ENCODE measurements around the gene SUPT16H. TPM values are rescaled to one million over a fixed set of nuclear protein-coding genes. Genes with fewer than 3 reads are reported as not detected.
A peak's percentile ranks its signal among the peaks of the same experiment; 100 is the strongest.

SUPT16H gene
- total and polyA plus RNA-seq, 2 of the 13 experiments (the other 11 are each of a cell fraction or from before 2014, with no cell fraction given): 77.5 to 230 TPM

DNA sequence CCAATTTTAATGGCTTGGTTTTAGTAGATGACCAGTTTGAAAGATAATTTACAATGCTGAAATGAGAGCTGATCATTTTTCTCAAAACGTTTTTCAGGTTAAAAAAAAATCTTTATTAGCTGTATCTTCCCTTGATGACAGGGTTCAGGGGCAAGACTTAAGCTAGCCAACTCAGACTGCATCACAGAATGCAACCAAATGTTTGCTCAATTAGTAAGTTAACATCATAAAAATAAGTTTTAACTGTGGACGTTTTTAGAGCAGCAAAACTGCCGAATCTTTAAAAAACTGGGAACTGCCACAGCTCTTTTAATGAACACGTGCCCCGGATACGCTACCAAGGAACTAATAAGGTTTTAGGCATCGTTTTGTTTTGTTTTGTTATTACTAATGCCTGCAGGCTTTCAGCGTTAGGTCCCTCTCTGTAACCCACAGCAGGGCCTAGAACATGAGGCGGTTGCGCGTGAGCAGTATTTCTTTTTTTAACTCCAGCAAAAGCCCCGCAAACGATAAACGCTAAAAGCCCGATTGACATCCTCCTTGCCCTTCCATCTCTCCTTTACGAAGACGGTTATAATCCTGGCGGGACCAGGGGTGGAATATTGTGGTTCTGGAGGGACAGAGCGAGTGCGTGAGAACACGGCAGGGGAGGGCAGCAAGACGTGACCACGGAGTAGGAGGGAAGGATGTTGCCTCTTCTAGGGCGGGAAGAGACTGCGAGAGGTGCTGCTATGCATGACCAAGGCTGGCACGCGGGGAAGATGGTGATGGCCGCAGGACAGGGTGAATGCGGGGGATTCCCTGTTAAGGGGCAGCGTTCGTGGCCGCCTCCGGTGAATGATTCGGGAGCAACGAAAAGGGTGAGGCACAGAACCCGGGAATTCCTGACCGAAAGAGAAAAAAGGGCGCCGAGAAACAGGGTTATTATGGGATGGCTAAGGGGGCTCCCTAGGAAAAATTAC lies 652 bp downstream of the SUPT16H start (continued):
- peak; percentile 53 for TF ChIP-seq ZNF768 (CRISPR knock-in tag; IDR thresholded peaks at IDR 0.05)
- no peak; the same call in 1 of the 2 replicates for TF ChIP-seq ARID2 (CRISPR knock-in tag; IDR thresholded peaks at IDR 0.05; ENCODE audit: borderline replicate concordance)
- TF ChIP-seq, protein P1, sequence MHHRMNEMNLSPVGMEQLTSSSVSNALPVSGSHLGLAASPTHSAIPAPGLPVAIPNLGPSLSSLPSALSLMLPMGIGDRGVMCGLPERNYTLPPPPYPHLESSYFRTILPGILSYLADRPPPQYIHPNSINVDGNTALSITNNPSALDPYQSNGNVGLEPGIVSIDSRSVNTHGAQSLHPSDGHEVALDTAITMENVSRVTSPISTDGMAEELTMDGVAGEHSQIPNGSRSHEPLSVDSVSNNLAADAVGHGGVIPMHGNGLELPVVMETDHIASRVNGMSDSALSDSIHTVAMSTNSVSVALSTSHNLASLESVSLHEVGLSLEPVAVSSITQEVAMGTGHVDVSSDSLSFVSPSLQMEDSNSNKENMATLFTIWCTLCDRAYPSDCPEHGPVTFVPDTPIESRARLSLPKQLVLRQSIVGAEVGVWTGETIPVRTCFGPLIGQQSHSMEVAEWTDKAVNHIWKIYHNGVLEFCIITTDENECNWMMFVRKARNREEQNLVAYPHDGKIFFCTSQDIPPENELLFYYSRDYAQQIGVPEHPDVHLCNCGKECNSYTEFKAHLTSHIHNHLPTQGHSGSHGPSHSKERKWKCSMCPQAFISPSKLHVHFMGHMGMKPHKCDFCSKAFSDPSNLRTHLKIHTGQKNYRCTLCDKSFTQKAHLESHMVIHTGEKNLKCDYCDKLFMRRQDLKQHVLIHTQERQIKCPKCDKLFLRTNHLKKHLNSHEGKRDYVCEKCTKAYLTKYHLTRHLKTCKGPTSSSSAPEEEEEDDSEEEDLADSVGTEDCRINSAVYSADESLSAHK (CRISPR knock-in tag; IDR thresholded peaks at IDR 0.05; ENCODE audit: borderline replicate concordance): no peak
- TF ChIP-seq CC2D1A (CRISPR knock-in tag; IDR thresholded peaks at IDR 0.05): no peak
- TF ChIP-seq HNRNPL (IDR thresholded peaks at IDR 0.05; ENCODE audit: low read depth, low read length): 0 out of 2 replicates have a peak, but pooled peaks have one; percentile 34
- TF ChIP-seq POGZ (CRISPR knock-in tag; IDR thresholded peaks at IDR 0.05): peak; percentile 12; the same call in 1 of the 2 replicates
- TF ChIP-seq NPAS2 (CRISPR knock-in tag; IDR thresholded peaks at IDR 0.05; ENCODE audit: borderline replicate concordance): no peak
- no peak for TF ChIP-seq CEBPG (CRISPR knock-in tag; IDR thresholded peaks at IDR 0.05)
- TF ChIP-seq ZBTB1 (CRISPR knock-in tag; IDR thresholded peaks at IDR 0.05; ENCODE audit: borderline replicate concordance): no peak
- TF ChIP-seq ZEB1 (IDR thresholded peaks at IDR 0.05; ENCODE audit: insufficient replicate concordance, low read depth): no peak
- TF ChIP-seq ZFP62 (CRISPR knock-in tag; IDR thresholded peaks at IDR 0.05): no peak
- TF ChIP-seq, protein P2, sequence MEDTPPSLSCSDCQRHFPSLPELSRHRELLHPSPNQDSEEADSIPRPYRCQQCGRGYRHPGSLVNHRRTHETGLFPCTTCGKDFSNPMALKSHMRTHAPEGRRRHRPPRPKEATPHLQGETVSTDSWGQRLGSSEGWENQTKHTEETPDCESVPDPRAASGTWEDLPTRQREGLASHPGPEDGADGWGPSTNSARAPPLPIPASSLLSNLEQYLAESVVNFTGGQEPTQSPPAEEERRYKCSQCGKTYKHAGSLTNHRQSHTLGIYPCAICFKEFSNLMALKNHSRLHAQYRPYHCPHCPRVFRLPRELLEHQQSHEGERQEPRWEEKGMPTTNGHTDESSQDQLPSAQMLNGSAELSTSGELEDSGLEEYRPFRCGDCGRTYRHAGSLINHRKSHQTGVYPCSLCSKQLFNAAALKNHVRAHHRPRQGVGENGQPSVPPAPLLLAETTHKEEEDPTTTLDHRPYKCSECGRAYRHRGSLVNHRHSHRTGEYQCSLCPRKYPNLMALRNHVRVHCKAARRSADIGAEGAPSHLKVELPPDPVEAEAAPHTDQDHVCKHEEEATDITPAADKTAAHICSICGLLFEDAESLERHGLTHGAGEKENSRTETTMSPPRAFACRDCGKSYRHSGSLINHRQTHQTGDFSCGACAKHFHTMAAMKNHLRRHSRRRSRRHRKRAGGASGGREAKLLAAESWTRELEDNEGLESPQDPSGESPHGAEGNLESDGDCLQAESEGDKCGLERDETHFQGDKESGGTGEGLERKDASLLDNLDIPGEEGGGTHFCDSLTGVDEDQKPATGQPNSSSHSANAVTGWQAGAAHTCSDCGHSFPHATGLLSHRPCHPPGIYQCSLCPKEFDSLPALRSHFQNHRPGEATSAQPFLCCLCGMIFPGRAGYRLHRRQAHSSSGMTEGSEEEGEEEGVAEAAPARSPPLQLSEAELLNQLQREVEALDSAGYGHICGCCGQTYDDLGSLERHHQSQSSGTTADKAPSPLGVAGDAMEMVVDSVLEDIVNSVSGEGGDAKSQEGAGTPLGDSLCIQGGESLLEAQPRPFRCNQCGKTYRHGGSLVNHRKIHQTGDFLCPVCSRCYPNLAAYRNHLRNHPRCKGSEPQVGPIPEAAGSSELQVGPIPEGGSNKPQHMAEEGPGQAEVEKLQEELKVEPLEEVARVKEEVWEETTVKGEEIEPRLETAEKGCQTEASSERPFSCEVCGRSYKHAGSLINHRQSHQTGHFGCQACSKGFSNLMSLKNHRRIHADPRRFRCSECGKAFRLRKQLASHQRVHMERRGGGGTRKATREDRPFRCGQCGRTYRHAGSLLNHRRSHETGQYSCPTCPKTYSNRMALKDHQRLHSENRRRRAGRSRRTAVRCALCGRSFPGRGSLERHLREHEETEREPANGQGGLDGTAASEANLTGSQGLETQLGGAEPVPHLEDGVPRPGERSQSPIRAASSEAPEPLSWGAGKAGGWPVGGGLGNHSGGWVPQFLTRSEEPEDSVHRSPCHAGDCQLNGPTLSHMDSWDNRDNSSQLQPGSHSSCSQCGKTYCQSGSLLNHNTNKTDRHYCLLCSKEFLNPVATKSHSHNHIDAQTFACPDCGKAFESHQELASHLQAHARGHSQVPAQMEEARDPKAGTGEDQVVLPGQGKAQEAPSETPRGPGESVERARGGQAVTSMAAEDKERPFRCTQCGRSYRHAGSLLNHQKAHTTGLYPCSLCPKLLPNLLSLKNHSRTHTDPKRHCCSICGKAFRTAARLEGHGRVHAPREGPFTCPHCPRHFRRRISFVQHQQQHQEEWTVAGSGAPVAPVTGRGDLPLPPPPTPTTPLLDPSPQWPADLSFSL (CRISPR knock-in tag; IDR thresholded peaks at IDR 0.05): 0 out of 2 replicates have a peak, but pooled peaks have one; percentile 31
- 0 out of 2 replicates have a peak, but pooled peaks have one; percentile 69 for TF ChIP-seq CAMTA2 (CRISPR knock-in tag; IDR thresholded peaks at IDR 0.05; ENCODE audit: borderline replicate concordance)
- peak; percentile 72; the same call in 1 of the 2 replicates for TF ChIP-seq ZNF225 (CRISPR knock-in tag; IDR thresholded peaks at IDR 0.05)
- TF ChIP-seq ZNF572 (CRISPR knock-in tag; IDR thresholded peaks at IDR 0.05): 0 out of 2 replicates have a peak, but pooled peaks have one; percentile 15
- TF ChIP-seq, protein P3, sequence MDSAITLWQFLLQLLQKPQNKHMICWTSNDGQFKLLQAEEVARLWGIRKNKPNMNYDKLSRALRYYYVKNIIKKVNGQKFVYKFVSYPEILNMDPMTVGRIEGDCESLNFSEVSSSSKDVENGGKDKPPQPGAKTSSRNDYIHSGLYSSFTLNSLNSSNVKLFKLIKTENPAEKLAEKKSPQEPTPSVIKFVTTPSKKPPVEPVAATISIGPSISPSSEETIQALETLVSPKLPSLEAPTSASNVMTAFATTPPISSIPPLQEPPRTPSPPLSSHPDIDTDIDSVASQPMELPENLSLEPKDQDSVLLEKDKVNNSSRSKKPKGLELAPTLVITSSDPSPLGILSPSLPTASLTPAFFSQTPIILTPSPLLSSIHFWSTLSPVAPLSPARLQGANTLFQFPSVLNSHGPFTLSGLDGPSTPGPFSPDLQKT (CRISPR knock-in tag; IDR thresholded peaks at IDR 0.05; ENCODE audit: borderline replicate concordance): no peak
- no peak for TF ChIP-seq ZNF569 (CRISPR knock-in tag; IDR thresholded peaks at IDR 0.05; ENCODE audit: borderline replicate concordance)
- TF ChIP-seq FOXC1 (CRISPR knock-in tag; IDR thresholded peaks at IDR 0.05; ENCODE audit: borderline replicate concordance): no peak
- TF ChIP-seq ZNF124 (CRISPR knock-in tag; IDR thresholded peaks at IDR 0.05): 0 out of 2 replicates have a peak, but pooled peaks have one; percentile 5

Data from HepG2 (cell line).